GM18517 (cell line): ENCODE measurements around the gene ZSWIM4.

ENCODE experiments used
- ATAC-seq: cut with Tn5 transposase; IDR thresholded peaks from one replicate; pipeline ENCODE4 v1.9.1; 2021; ENCODE audit warnings: mild to moderate bottlenecking, moderate library complexity; ENCODE audit not compliant: unreplicated experiment

The ZSWIM4 gene

DNA sequence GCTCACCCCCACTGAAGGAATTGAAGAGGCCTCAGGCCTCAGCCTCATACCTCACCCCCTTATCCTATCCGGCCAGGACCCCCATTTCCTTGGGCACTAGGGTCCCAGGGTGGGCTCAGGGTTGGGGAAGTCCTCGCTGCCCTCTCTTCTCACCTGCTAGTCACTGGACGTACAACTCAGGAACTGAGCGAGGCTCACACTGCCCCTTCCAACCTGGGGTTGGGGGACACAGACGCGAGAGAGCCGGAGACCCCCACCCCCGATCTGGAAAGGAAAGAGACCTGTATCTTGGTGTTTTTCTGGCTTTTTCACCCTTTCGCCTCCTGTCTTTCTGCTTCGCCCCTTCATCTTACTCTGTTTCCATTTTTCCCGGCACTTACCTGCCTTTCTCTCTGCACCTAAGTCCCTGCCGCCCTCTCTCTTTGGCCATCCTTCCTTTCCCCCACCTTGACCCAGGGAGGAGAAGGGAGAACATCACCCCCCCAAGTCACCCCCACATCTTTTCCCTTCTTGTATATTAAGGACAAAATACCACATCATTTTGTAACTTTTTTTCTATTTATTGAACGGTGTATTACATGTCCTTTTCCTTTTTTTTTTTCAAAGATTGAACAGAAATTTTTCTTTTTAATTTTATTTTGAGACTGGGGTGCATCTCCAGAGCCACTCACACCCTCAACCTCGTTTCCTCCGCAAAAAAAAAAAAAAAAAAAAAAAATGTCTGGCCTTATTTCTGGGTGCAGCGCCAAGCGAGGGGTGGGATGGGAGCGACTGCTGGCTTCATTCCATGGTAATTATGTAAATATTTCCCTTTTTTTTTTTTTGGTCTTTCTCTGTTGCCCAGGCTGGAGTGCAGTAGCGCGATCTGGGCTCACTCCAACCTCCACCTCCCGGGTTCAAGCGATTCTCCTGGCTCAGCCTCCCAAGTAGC lies 36.6 kb downstream of the ZSWIM4 start:
- no peak for ATAC-seq

DNA sequence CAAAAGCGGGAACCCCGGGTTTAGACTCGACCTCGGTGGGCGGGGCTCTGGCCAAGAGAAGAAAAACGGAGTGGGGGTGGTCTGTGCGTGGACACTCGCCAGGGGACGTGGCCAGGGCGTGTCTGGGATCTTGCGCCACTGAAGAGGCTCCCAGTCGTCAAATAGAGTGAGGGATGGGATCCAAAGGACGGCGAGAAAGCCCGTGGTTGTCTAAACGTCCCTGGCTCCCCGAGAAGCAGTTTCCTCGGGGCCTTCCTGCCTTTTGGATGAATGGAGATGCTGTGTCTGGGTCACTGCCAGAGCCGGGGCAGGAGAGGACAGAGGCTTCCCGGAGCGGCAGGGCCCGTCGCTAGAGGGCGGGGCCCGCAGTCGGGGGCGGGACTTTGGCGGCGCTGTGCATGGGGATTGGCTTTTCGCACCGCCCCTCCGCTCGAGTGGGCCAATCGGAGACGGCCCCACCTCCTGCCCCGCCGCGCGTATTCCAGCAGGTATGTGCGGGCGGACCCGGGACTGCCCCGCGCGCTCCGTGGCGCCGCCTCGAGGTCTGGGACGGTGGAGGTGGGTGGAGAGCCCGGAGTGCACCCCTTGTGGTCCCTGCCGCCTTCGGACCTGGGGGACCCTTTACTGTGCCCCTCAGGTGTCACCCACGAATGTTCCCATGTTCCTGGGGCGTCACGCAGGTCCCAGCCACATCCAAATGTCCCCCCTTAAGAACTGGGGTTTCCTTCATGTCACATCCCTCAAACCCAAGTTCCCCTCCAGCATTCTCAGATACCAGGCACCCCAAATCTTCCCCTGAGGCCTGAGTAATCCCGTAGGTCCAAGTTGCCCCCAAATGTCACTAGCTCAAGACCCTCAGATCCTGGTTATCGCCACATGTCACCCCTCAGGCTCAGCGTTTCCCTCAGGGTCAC lies 38.3 kb downstream of the ZSWIM4 start:
- peak; percentile 47 for ATAC-seq

DNA sequence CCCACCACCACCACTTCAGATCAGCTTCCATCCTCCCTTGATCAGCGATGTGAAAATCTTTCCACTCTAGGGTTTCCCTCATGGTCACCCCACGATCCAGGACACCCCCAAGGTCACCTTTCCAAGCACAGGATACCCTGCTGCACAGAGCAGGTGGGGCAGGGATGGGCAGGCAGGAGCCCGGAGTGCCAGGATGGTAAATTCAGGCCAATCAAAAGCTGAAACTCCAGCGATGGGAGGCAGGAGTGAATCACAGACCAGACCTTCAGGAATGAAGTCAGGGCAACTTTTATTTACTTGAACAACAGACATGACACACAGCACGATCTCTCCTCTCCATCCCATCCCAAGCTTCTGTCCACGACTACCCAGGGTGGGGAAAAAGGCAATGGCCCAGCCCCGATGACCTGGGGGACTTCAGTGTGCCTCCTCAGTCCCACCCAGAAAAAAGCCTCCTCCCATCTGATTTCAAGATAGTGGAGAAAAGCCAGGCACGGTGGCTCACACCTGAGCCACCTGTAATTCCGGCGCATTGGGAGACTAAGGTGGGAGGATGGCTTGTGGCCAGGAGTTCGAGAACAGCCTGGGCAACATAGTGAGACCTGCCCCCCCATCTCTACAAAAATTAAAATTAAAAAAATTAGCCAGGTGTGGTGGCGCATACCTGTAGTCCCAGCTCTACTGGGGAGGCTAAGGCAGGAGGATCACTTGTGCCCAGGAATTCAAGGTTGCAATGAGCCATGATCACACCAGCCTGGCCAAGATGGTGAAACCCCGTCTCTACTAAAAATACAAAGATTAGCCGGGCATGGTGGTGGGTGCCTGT lies 39.2 kb downstream of the ZSWIM4 start:
- no peak for ATAC-seq

DNA sequence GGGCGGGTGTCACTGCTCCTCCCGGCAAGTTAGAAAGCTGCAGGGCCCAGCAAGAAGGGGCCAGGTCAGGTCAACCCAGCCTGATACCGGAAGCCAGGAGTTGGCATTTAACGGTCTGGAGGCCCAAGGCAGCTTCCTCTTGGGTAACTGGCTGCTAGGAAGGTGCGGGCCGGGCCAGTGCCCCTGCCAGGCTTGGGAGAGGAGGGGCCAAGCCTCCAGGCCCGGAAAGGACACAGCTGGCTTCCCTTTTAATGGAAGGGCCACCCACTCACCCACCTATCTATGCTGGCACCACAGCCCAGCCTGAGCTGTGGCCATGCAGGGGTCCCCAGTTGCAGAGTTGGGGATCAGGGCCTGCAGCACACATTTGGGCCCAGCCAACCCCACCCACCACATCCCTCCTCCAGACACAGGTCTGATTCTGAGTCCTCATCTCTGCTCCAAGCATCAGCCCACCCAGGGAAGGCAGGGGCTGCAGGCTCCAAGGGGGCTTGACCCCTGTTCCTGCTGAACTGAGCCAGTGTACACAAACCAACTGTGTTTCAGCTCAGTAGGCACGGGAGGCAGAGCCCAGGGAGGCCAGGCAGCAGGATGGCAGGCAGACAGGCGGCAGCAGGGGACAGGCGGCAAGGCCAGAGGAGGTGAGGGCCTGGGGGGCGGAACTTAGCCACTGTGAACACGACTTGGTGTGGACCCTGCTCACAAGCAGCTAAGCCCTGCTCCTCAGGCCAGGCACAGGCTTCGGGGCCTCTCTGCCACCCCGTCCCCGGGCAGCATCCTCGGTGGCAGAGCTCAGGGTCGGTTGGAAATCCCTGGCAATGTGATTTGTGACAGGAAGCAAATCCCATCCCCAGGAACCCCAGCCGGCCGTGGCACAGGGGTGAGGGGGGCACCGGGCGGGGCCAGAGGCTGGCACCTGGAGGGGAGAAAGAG lies 40.8 kb downstream of the ZSWIM4 start:
- no peak for ATAC-seq

DNA sequence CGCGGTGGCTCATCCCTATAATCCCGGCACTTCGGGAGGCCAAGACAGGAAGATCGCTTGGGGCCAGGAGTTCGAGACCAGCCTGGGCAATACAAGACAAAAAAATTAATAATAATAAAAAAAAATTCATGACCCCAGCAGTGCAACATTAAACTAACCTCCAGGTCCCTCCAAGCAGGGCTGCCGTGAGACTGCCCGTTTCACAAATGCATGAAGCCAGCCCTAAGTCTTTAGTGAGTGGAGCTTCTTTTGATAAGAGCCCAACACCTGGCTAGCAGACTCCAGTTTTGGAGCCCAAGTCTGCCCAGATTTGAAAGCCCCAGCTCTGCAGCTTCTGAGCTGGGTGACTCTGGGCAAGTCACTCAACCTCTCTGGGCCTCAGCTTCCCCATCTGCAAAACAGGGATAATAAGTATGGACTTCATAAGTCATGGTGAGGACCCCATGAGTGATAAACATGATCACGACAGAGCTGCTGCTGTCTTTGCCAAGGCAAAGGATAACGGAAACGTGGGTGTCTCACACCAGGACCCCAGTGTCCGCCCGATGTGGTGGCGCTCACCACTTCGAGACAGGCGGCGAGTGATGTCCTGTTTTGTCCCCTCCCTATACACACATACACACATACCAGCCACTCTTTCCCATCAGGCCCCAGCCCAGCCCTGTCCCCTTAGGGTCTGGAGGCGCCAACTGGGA lies 43.3 kb downstream of the ZSWIM4 start:
- no peak for ATAC-seq

DNA sequence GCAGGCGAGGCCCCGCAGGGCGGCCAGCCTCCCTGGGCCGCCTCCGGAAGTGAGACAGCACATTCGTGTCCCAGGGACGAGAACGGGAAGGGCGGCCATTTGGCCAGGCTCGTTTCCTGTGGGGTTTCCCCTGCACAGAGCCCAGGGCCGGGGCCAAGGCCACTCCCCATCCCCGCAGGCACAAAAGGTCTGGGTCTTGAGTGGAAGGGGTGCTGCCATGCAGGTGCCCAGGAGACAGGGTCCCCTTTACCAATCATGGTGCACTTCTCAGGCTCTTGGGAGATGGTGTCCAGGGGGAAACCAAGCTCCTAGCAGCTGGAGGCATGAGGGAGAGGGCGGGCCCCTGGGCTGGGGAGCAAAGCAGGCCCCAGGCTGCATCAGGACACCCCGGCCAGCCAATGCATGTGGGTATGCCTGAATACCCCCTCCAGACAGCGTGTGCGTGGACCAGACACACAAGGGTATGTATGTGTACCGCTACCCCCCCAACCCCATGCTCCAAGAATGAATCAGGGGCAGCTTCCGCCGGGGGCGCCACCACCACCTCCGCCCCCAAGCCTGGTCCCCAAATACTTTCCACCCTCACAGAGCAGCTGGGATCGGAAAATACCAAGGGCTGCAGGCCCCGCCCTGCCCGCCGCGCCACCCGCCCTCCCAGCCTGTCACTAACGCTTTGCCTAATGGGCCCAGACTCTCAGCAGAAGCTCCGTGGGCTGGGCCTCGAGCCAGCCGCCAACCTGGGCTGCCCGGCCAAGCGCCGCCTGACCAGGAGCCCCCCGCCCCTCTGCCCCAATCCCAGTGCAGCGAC lies 44.1 kb downstream of the ZSWIM4 start:
- ATAC-seq, result no peak

DNA sequence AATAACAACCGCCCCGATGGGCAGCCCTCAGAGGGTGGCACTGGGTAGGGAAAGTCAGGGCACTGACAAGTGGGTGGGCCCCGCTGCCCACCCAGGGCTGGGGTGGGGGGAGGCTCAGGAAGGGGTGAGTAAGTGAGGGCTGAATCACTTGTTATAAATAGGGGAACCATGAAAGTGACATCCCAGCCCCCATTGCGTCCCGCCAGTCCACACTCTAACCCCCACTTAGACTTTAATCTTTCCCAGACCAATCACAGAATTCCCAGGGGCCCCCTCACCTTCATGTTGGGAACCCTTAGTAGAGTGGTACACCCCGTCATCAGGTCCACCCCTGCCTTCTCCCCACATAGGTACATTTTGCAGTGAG lies 44.7 kb downstream of the ZSWIM4 start:
- ATAC-seq, result no peak

DNA sequence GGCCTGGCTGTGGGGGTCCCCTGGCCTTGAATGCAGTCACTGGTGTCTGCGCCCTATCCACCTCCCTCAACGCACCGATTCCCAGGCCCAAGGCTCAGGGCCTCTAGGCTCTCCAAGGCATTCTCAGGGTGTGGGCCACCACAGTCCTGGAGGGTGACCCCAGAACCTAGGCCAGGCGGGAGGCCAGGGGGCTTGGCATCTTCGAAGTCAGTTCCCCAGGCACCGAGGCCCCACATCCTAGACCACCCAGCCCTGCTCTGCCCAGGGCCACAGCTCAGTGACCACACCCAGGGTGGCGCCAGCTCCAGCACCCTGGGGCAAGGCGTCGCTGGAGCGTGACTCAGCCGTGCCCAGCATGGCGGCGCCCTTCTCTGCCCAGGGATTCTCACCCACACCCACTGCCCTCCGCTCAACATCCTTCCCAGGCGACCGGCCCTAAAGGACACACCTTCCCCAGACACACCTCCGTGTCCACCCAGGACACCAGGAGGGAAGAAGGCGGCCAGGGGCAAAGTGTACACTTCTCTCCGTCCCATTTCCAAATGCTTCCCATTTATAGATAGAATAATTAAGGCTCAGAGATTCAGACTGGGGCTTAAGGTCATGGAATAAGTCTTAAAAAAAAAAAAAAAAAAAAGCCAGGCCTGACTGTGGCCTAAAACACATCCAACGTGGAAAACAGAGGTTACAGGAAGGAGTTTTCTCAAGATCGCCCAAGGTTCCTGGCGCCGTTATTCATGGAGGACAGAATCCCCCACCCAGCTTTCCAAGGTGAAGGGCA lies 45.3 kb downstream of the ZSWIM4 start:
- no peak for ATAC-seq

DNA sequence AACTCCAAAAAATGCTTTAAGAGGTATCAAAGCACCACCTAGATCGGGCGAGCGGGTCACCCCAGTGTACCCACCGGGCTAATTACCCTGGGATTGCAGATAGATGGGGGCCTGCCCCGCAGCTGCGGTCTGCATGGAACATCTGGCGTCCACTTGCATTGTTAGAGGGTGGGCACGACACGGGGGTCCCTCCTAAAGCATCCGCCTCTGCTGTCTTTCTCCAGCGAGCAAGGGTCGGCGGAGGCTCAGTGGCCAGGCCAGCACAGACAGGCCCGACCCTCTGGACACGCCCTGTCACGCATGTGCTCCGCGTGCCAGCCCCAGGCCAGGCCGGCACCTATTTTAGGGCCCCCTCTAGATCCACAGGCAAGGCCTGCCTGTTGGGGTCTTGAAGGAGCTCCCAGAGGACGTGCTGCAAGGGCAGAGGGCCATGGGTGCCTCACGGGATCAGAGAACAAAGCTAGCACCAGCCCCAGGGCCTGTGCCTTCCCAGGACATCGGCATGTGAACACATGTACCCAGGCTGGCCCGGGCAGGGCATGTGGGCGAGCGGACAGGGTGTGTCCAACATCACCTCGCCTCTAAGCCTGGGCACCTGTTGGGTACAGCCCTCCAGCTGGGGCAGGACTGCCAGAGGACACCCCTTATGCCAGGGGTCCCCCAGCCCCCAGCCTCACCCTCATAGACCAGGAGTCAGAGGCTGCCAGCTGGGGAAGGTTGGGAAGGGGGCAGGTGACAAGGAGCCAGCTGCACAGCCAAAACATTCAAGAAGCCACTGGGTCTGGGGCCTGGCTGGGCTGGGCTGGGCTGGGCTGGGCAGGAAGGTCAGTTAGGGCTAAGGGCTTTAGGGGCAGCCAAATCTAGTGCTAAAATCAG lies 46.1 kb downstream of the ZSWIM4 start:
- no peak for ATAC-seq

DNA sequence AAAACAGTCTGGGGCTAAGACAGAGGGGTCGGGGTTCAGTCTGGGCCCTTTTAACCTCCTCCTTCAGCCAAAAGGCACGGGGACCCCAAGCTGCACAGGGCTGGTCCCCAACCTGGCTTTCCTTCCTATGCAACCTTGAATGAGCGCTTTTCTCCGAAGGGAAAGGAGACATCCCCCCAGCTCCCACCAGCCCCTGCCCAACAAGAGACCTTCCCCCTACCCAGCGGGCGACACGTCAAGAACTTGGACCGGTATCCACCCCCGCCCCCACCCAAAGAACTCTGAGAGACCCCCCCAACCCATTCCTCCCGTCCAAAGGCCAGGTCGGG lies 46.7 kb downstream of the ZSWIM4 start:
- no peak for ATAC-seq

DNA sequence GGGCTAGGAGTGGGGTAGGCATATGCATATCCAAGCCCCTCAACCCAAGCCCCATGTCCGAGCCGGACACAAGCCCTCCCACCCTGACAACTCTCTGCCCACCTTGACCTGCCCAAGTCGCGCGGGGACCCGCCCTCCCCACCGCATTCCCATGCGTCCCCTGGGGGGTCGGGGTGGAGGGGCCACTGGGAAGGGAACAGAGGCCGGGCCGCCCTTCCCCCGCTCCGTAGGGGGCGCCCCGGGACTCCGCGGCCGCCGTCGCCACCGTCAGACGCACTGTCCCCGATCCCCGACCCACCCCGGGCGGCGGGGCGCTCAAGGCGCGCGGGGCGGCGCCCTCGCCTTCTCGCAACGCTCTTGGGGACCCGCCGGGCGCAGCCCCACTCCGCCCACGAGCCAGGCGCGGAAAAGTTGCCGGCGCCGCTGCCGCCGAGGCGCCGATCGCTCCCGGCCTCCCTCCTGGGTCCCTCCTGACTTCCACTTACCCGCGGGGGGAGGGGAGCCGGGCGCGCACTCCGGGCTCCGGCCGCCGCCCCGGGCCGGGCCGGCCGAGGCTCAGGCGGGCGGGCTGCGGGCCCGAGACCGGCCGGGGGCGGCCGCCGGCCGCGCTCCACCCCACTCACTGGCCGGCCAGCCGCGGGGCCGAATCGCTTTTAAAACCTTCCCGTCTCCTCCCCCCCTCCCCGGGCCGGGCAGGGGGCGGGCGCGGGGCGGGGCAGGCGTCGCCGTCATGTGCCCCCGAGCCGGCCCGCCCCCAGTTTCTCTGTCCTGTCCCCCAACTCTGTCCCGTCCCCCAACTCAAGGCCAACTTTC lies 47.3 kb downstream of the ZSWIM4 start:
- no peak for ATAC-seq

DNA sequence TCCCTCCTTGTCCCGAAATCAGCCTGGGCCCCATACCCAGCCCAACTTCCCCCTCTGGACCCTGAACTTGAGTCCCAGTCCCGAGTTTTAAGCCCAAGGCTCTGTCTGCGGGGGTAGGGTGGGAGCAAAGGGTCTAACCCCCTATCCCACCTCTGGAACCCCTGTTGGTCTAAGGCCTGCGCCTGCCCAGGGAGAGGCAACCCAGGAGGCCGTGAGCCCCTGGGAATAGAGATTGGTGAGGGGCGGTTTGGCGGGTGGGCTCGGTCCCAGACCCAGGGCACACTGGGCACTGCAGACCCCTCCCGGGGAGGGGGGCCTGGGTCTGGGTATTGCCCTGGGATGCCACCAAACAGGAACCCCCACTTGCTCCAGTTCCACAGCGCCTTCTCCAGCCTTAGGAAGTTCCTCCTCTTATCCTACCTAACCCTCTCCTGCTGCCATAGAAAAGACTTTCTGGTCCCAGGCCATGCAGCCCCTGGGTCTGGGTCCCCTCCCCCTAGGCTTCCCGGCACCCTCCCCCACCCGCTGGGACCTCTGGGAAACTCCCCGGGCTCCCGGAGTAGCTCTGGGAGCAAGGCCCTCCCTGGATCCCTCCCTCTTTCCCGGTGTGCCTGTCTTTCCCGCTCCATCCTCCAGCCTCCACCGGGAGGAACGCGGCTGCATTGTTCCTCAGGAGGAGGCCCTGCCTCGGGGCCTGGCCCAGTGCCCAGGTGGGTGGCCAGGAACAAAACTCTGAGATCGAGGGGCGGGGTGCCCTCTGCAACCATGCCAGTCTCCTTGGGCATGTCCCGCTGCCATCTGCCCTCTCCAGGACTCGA lies 48.1 kb downstream of the ZSWIM4 start:
- no peak for ATAC-seq

DNA sequence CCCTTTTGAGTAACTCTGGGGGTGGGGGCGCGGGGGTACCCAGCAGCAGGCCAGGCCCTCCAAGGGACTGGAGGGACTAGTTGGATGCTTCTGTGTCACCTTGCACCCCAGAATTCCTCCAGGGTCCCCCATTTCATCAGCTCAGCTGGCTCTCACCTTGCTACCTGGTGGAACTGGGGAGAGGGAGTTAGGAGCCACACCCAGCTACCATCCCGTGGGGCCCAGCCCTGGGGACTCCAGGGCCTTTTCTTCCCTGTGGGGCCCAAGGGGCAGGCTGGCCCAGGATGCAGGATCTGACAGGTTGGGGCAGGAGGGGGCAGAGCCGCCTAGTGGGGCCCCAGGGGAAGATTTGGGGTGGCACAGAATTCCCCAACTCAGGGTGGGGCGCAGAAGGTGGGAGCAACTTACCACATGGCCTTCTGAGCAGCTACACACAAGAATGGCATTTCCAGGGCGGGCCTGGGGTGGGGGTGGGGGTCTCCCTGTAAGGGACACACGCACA lies 48.9 kb downstream of the ZSWIM4 start:
- ATAC-seq, result no peak

DNA sequence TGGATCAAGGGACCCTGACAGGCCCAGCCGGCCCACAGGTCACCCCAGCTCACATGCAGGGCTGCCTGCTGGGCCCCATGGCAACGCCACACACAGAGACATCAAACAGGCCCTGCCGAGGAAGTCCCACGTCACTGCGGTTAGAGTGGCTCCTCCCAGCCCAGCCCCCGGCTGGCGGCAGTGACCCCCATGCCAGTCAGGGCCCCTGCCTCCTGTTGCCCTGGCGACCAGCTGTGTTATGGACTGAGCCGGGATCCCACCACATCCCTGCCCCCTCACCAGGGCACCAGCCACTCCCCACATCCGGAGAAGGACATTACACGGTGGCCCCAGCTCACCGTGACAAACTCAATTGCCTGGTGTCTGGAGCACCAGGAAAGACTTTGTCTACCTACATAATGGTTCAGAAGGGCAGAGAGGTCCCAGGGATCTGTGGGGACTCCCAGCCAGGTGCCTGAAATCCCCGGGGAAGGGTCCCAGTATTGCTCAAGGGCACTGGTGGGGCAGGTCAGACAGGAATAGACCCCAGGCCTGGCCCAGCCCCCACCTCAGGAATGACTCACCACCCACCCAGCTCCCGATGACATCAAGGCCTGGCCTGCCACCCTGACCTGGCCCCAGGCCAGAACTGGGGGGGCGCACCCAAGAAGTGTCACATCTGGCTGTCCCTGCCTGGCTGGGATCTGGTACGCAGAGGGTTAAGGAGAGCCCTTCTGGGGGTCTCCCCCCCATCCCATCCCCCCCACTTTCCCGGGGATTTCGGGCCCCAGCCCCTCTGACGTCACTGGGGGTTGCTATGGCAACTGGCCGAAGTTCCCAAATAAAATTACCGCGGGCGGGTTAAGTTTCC lies 51.5 kb downstream of the ZSWIM4 start:
- peak; percentile 57 for ATAC-seq
